Brain microvascular endothelial cell (primary cell): ENCODE measurements around the gene FCRL5.

Experiments used
- DNase-seq: peaks from one replicate; pipeline ENCODE4 v3.0.0-alpha.2; 2020
- H3K27ac ChIP-seq: fragments of 250-450 bp; sonication (Bioruptor Pico); 2 replicates; pipeline ENCODE4 v1.5.1; 2020; ENCODE audit warnings: mild to moderate bottlenecking, moderate library complexity
- H3K27me3 ChIP-seq: fragments of 250-450 bp; sonication (Bioruptor Pico); replicated peaks from 2 replicates; pipeline ENCODE4 v1.5.1; 2020; ENCODE audit warnings: mild to moderate bottlenecking
- H3K36me3 ChIP-seq: fragments of 250-450 bp; sonication (Bioruptor Pico); replicated peaks from 2 replicates; pipeline ENCODE4 v1.5.1; 2020; ENCODE audit warnings: mild to moderate bottlenecking
- H3K4me3 ChIP-seq: 2 replicates; pipeline ENCODE4 v1.5.1; 2011; ENCODE audit warnings: low read depth, mild to moderate bottlenecking, control low read depth, low read length, moderate library complexity
- CTCF ChIP-seq: IDR thresholded peaks from 2 replicates; pipeline ENCODE4 v1.5.1; 2011; ENCODE audit warnings: low read depth, mild to moderate bottlenecking, moderate library complexity, low read length, control low read depth, inconsistent platforms; ENCODE audit errors: missing control alignments
- in situ Hi-C: cut with HindIII; loops from 2 replicates; pipeline ENCODE4 v1.10.0; 2017; ENCODE audit warnings: low sequenced_read_pairs, low pct_ligation_motif_present

Gene FCRL5

GRCh38 chr1:157499521-157499920, 52.8 kb downstream of the FCRL5 start:
- in situ Hi-C loops, result loop anchor here (25.0 kb wide), 1 partner anchor 137 kb away; no protein-coding TSS in a partner anchor
- H3K4me3 ChIP-seq, result no peak overlapping the region
- no peak for DNase-seq
- H3K36me3 ChIP-seq, result no peaks in the 10 kb centered on the region
- no peak overlapping the region for H3K27ac ChIP-seq
- TF ChIP-seq CTCF, result no peak
- no peaks in the 10 kb centered on the region for H3K27me3 ChIP-seq

- DNase-seq, result no peak
Measured at GRCh38 chr1:157498736-157499090, 53.6 kb downstream of the FCRL5 start.

GRCh38 chr1:157497987-157498735, 54.2 kb downstream of the FCRL5 start:
- no peak for DNase-seq
- no peak for TF ChIP-seq CTCF
- Histone ChIP-seq H3K27ac (no peak overlapping the region), H3K4me3 (no peak overlapping the region), H3K27me3 (peaks cover 3% of the 10 kb centered on the region), H3K36me3 (no peaks in the 10 kb centered on the region)
- in situ Hi-C loops, result loop anchor here (25.0 kb wide), 1 partner anchor 136 kb away; no protein-coding TSS in a partner anchor

More at GRCh38 chr1:157498736-157499090, 53.6 kb downstream of the FCRL5 start:
- Histone ChIP-seq H3K27me3 (peaks cover 3% of the 10 kb centered on the region), H3K4me3 (no peak overlapping the region), H3K36me3 (no peaks in the 10 kb centered on the region), H3K27ac (no peak overlapping the region)
- in situ Hi-C loops, result loop anchor here (25.0 kb wide), 1 partner anchor 136 kb away; no protein-coding TSS in a partner anchor
- TF ChIP-seq CTCF, result no peak

- peaks cover 3% of the 10 kb centered on the region for H3K27me3 ChIP-seq
- in situ Hi-C loops, result loop anchor here (25.0 kb wide), 1 partner anchor 135 kb away; no protein-coding TSS in a partner anchor
- DNase-seq, result no peak
- H3K27ac ChIP-seq, result no peak overlapping the region
- H3K36me3 ChIP-seq, result no peaks in the 10 kb centered on the region
- H3K4me3 ChIP-seq, result no peak overlapping the region
- no peak for TF ChIP-seq CTCF
Measured at GRCh38 chr1:157497284-157497683, 55.0 kb downstream of the FCRL5 start.

- in situ Hi-C loops, result loop anchor here (25.0 kb wide), 1 partner anchor 134 kb away; no protein-coding TSS in a partner anchor
- Histone ChIP-seq H3K4me3 (no peak overlapping the region), H3K27ac (no peak overlapping the region), H3K36me3 (no peaks in the 10 kb centered on the region), H3K27me3 (peaks cover 3% of the 10 kb centered on the region)
- peak; percentile 55 for DNase-seq
- TF ChIP-seq CTCF, result peak; percentile 87
Measured at GRCh38 chr1:157496121-157496526, 56.2 kb downstream of the FCRL5 start.
